ENCODE measurements around the gene SUGP2. TPM values are rescaled to one million over a fixed set of nuclear protein-coding genes. Genes with fewer than 3 reads are reported as not detected.

Gene SUGP2
- total RNA-seq, 1 experiment from 2014 or later, result 95.2 TPM

- Histone ChIP-seq H3K23me2 (ENCODE audit: insufficient read length, low read depth, low read length, poor library complexity, severe bottlenecking) (no peaks in the 10 kb centered on the region), H3K27me3 (ENCODE audit: insufficient read depth, low read length) (peaks cover 11% of the 10 kb centered on the region; the same call in 1 of the 2 replicates), H2BK5ac (ENCODE audit: insufficient read length, low read length) (no peak overlapping the region), H3K9ac (ENCODE audit: extremely low read depth, insufficient read length, low read length) (no peak overlapping the region), H3K4me1 (ENCODE audit: insufficient read depth, low read length) (peaks cover 3% of the 10 kb centered on the region; the same call in 1 of the 2 replicates), H3K4ac (ENCODE audit: low read depth, low read length) (no peak overlapping the region), H3T11ph (ENCODE audit: low read length) (no peak overlapping the region), H4K5ac (ENCODE audit: insufficient read length, low read depth, low read length) (no peak overlapping the region), H2BK20ac (ENCODE audit: low read depth, low read length, poor library complexity, severe bottlenecking) (no peak overlapping the region), H3K56ac (ENCODE audit: insufficient read length, low read depth, low read length) (no peak overlapping the region), H2BK120ac (ENCODE audit: low read depth, low read length, poor library complexity, severe bottlenecking) (no peak overlapping the region), H3K23ac (ENCODE audit: insufficient read length, low read depth, low read length) (no peak overlapping the region), H2AFZ (ENCODE audit: low read length) (no peak overlapping the region), H4K8ac (replicated peaks; ENCODE audit: insufficient read length, low read depth, low read length) (no peak overlapping the region), H4K20me1 (ENCODE audit: control insufficient read depth, insufficient read depth, insufficient read length) (no peaks in the 10 kb centered on the region), H3K79me2 (ENCODE audit: insufficient read depth, low read length) (no peaks in the 10 kb centered on the region), H3K27ac (ENCODE audit: insufficient read length, low read depth, low read length) (no peak overlapping the region), H2AK5ac (ENCODE audit: insufficient read length, low read length) (no peak overlapping the region), H4K91ac (ENCODE audit: insufficient read length, low read depth, low read length) (no peak overlapping the region), H2BK15ac (ENCODE audit: low read depth, low read length) (no peak overlapping the region), H3K14ac (ENCODE audit: insufficient read depth, low read length) (no peak overlapping the region), H3K4me2 (ENCODE audit: insufficient read depth, insufficient read length, low read length) (no peak overlapping the region), H2BK12ac (ENCODE audit: insufficient read length, low read depth, low read length) (no peak overlapping the region), H3K9me3 (ENCODE audit: control insufficient read depth, low read depth, low read length) (no peaks in the 10 kb centered on the region), H3K79me1 (ENCODE audit: insufficient read depth, low read depth, low read length, poor library complexity, severe bottlenecking) (no peaks in the 10 kb centered on the region), H3K18ac (ENCODE audit: insufficient read length, low read depth, low read length) (no peak overlapping the region)
- Mint-ChIP-seq H3K36me3 (ENCODE audit: insufficient read depth in 1 of 3, low read depth in 3 of 3) (no peaks in the 10 kb centered on the region), H3K27ac (no peak overlapping the region), H3K4me3 (no peak overlapping the region), H3K27me3 (ENCODE audit: low read depth) (peaks cover 87% of the 10 kb centered on the region), H3K4me1 (peaks cover 10 to 11% of the 10 kb centered on the region in 2 experiments), H3K9me3 (no peaks in the 10 kb centered on the region)
- WGBS (ENCODE audit: extremely low coverage, insufficient read length, low lambda C conversion rate), result no CpG with 5 or more reads among the region's 11 CpGs
- no peak for DNase-seq
- TF ChIP-seq CTCF (conservative IDR thresholded peaks at IDR 0.05), result no peak
Measured at GRCh38 chr19:19068659-19069654, 35.6 kb upstream of the SUGP2 start.
